Measurements from ENCODE around the gene FASN.
A peak's percentile ranks its signal among the peaks of the same experiment; 100 is the strongest.

FASN gene

DNA sequence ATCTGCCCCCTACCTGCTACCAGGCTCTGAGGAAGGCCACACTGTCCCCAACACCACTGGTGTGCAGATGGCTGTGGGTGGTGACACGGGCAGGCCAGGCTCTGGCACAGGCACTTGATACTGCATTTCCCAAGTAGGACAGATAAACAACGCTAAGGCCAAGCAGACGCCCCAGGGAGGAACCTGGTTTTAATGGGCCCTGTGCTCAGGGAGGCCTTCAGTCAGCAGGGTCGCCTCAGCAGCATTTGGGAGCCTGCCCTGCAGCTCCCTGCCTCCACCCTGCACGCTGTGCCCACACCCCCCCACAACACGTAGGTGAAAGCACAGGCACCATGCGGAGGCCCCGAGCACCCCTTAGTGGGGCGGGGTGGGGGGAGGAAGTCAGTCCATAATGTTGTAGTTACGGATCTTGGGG lies 3.3 kb upstream of the FASN start:
- H3K4me3 ChIP-seq (ENCODE audit: low read length, poor library complexity, severe bottlenecking): no peak overlapping the region
- peaks cover 15% of the 10 kb centered on the region for H4K20me1 ChIP-seq (ENCODE audit: insufficient read depth, low read length, poor library complexity, severe bottlenecking)
- peaks cover 30% of the 10 kb centered on the region for H3K79me2 ChIP-seq (ENCODE audit: insufficient read depth, low read length)
- TF ChIP-seq, protein P1, sequence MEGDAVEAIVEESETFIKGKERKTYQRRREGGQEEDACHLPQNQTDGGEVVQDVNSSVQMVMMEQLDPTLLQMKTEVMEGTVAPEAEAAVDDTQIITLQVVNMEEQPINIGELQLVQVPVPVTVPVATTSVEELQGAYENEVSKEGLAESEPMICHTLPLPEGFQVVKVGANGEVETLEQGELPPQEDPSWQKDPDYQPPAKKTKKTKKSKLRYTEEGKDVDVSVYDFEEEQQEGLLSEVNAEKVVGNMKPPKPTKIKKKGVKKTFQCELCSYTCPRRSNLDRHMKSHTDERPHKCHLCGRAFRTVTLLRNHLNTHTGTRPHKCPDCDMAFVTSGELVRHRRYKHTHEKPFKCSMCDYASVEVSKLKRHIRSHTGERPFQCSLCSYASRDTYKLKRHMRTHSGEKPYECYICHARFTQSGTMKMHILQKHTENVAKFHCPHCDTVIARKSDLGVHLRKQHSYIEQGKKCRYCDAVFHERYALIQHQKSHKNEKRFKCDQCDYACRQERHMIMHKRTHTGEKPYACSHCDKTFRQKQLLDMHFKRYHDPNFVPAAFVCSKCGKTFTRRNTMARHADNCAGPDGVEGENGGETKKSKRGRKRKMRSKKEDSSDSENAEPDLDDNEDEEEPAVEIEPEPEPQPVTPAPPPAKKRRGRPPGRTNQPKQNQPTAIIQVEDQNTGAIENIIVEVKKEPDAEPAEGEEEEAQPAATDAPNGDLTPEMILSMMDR (conservative IDR thresholded peaks at IDR 0.05; ENCODE audit: low read length): no peak
- no peak for TF ChIP-seq EZH2phosphoT487 (IDR thresholded peaks at IDR 0.05; ENCODE audit: borderline replicate concordance)
- no peak overlapping the region for H3K4me2 ChIP-seq (ENCODE audit: low read depth, low read length, poor library complexity, severe bottlenecking)
- peaks cover 24% of the 10 kb centered on the region for H3K4me1 ChIP-seq (ENCODE audit: insufficient read depth, low read length, poor library complexity, severe bottlenecking)
- no peaks in the 10 kb centered on the region for H3K9me3 ChIP-seq (ENCODE audit: insufficient read depth, low read depth, low read length)
- no peak overlapping the region for H3K9ac ChIP-seq (ENCODE audit: low read depth, low read length, poor library complexity, severe bottlenecking)
- H3F3A ChIP-seq (ENCODE audit: low read depth): no peaks in the 10 kb centered on the region
- no peaks in the 10 kb centered on the region for H3K9me2 ChIP-seq (replicated peaks; ENCODE audit: low read depth, low read length)
- H2AFZ ChIP-seq (ENCODE audit: low read length): no peak overlapping the region
- H3K36me3 ChIP-seq (ENCODE audit: insufficient read depth, low read length): no peaks in the 10 kb centered on the region
- no peaks in the 10 kb centered on the region for H3K27me3 ChIP-seq (ENCODE audit: insufficient read depth, low read length, poor library complexity, severe bottlenecking)

DNA sequence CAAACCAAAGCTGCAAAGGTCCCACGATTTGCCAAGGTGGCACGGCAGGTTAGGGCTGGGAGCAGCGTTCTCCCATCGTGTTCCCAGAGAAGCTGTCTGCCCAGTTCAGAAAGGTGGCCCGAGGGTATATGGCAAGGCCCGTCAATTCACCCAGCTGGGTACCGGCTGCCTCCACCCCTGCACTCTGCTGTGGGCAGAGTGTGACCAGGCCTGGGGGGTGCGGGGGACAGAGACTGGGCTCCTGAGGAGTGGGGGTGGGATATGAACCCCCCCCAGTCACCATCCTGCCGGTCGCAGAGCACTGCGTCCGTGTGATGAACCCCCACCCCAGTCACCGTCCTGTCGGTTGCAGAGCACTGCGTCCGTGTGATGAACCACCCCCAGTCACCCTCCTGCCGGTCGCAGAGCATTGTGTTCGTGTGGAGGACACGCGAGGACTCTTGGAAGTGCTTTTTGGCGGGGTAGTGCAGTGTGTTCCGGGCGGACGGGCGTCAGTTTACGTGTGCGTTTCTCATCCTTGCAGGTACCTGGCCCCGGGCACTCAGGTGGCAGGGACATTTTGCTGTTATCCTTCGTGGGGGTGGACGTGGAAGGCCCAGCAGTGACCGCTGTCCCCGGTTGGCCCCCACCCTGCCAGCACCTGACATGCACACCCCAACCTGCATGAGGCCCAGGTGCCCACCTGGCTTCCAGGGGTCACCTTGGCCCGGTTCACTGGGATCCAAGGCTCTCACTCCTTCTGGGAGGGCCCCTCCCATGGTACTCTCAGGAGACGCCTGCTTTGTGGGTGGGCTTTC lies 2.7 kb upstream of the FASN start:
- Histone ChIP-seq H3K27me3 (ENCODE audit: insufficient read depth, low read length, poor library complexity, severe bottlenecking) (no peaks in the 10 kb centered on the region), H3K36me3 (ENCODE audit: insufficient read depth, low read length) (peaks cover 5% of the 10 kb centered on the region; the same call in 1 of the 2 replicates), H3K4me1 (ENCODE audit: insufficient read depth, low read length, poor library complexity, severe bottlenecking) (peaks cover 21% of the 10 kb centered on the region), H4K20me1 (ENCODE audit: insufficient read depth, low read length, poor library complexity, severe bottlenecking) (peaks cover 21% of the 10 kb centered on the region), H3K4me3 (ENCODE audit: low read length, poor library complexity, severe bottlenecking) (peak overlapping the region; percentile 13), H3K9me3 (ENCODE audit: insufficient read depth, low read depth, low read length) (no peaks in the 10 kb centered on the region), H3K79me2 (ENCODE audit: insufficient read depth, low read length) (peaks cover 37% of the 10 kb centered on the region), H3K9ac (ENCODE audit: low read depth, low read length, poor library complexity, severe bottlenecking) (peak overlapping the region; percentile 95), H3K4me2 (ENCODE audit: low read depth, low read length, poor library complexity, severe bottlenecking) (no peak overlapping the region), H3K9me2 (replicated peaks; ENCODE audit: low read depth, low read length) (no peaks in the 10 kb centered on the region), H3F3A (ENCODE audit: low read depth) (no peaks in the 10 kb centered on the region), H2AFZ (ENCODE audit: low read length) (no peak overlapping the region)
- TF ChIP-seq EZH2phosphoT487 (IDR thresholded peaks at IDR 0.05; ENCODE audit: borderline replicate concordance): no peak
- TF ChIP-seq, protein P1 (conservative IDR thresholded peaks at IDR 0.05; ENCODE audit: low read length): no peak

DNA sequence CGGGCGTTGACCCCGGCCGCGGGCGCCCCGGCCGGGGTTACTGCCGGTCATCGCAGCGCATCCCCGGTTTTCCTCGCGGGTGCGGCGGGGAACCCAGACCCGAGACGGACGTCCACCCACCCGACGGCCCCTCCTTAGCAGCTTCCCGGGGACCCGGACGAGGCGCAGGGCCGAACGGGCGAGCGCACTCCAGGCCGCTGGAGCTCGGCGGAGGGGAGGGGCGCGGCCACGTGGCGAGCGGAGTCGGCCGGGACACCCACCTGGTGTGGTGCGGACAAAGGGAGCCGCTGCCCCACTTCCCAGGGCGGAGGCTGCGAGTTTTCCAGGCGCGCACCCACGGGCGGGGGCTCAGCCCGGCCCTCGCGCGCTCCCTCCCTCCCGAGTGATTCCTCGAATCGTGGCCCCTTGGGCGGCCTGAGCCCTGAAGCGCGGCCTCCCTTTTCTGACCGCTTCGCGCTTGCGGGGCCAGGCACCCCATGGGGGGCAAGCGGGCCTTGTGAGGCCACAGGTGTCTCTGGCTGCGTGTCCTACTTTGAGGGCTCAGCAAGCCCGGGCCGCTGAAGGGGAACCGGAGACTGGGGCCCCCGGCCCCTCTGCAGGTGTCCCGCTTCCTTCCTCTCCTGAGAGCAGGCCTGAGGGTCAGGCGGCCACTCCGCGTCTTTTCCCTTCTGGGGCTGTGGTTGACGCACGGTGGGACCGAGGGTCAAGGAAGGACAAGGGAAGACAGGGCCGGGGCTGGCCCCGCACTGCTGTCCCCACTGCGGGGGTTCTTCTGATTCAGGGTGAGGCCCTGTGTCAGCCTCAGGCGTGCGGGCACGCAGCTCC lies 1.1 kb upstream of the FASN start:
- no peaks in the 10 kb centered on the region for H3K27me3 ChIP-seq (ENCODE audit: insufficient read depth, low read length, poor library complexity, severe bottlenecking)
- H3K9me3 ChIP-seq (ENCODE audit: insufficient read depth, low read depth, low read length): no peaks in the 10 kb centered on the region
- H3F3A ChIP-seq (ENCODE audit: low read depth): no peaks in the 10 kb centered on the region
- peaks cover 49% of the 10 kb centered on the region for H3K79me2 ChIP-seq (ENCODE audit: insufficient read depth, low read length)
- TF ChIP-seq, protein P1 (conservative IDR thresholded peaks at IDR 0.05; ENCODE audit: low read length): no peak
- no peak for TF ChIP-seq EZH2phosphoT487 (IDR thresholded peaks at IDR 0.05; ENCODE audit: borderline replicate concordance)
- no peaks in the 10 kb centered on the region for H3K9me2 ChIP-seq (replicated peaks; ENCODE audit: low read depth, low read length)
- H3K4me3 ChIP-seq (ENCODE audit: low read length, poor library complexity, severe bottlenecking): peak overlapping the region; percentile 94
- peak overlapping the region; percentile 95 for H3K9ac ChIP-seq (ENCODE audit: low read depth, low read length, poor library complexity, severe bottlenecking)
- peaks cover 13% of the 10 kb centered on the region; the same call in 1 of the 2 replicates for H3K36me3 ChIP-seq (ENCODE audit: insufficient read depth, low read length)
- H4K20me1 ChIP-seq (ENCODE audit: insufficient read depth, low read length, poor library complexity, severe bottlenecking): peaks cover 32% of the 10 kb centered on the region
- 0 out of 2 replicates have a peak overlapping the region, but pooled peaks have one; percentile 42 for H2AFZ ChIP-seq (ENCODE audit: low read length)
- peaks cover 24% of the 10 kb centered on the region for H3K4me1 ChIP-seq (ENCODE audit: insufficient read depth, low read length, poor library complexity, severe bottlenecking)
- H3K4me2 ChIP-seq (ENCODE audit: low read depth, low read length, poor library complexity, severe bottlenecking): peak overlapping the region; percentile 95
